Suprapubic skin (tissue), 4 donors: ENCODE data around the gene CRHBP. TPM values are rescaled to one million over a fixed set of nuclear protein-coding genes. Genes with fewer than 3 reads are reported as not detected.
"Not testable (repeated sequence)": the region's sequence is repeated elsewhere in the genome, so short reads cannot be mapped to it uniquely, and the experiment has no call there.

Source experiments
- DNase-seq, 2 donors: peaks; one replicate each; pipeline ENCODE4 v3.0.0-alpha.2; 2019; ENCODE audit warnings: low spot score in 2 of 2
- H3K27ac ChIP-seq: fragments of 200-600 bp; sonication (generic); one replicate; pipeline ENCODE4 v1.5.1; 2019
- H3K27me3 ChIP-seq: fragments of 200-600 bp; sonication (generic); one replicate; pipeline ENCODE4 v1.5.1; 2019
- H3K36me3 ChIP-seq: fragments of 200-600 bp; sonication (generic); one replicate; pipeline ENCODE4 v1.5.1; 2019
- H3K4me1 ChIP-seq: fragments of 200-600 bp; sonication (generic); one replicate; pipeline ENCODE4 v1.5.1; 2019
- H3K4me3 ChIP-seq: fragments of 200-600 bp; sonication (generic); one replicate; pipeline ENCODE4 v1.5.1; 2019; ENCODE audit warnings: mild to moderate bottlenecking
- H3K9me3 ChIP-seq: fragments of 200-600 bp; sonication (generic); one replicate; pipeline ENCODE4 v1.5.1; 2019
- CTCF ChIP-seq, 2 donors: fragments of 200-600 bp in 1 of 2; fragments of 450-650 bp in 1 of 2; sonication (generic) in 1 of 2; IDR thresholded peaks; one replicate each; pipeline ENCODE4 v1.5.1; 2016 to 2019; ENCODE audit warnings: antibody characterized with exemption in 2 of 2, mild to moderate bottlenecking in 1 of 2, moderate library complexity in 1 of 2
- EP300 ChIP-seq: sonication (generic); formaldehyde crosslinking; IDR thresholded peaks from one replicate; pipeline ENCODE4 v1.6.1; 2017; ENCODE audit warnings: antibody characterized with exemption
- POLR2A ChIP-seq, 2 donors: fragments of 450-650 bp; IDR thresholded peaks; one replicate each; pipeline ENCODE4 v1.6.1; 2017; ENCODE audit warnings: antibody characterized with exemption in 2 of 2, mild to moderate bottlenecking in 2 of 2, moderate library complexity in 2 of 2
- POLR2AphosphoS5 ChIP-seq, 3 donors: sonication (generic); formaldehyde crosslinking; IDR thresholded peaks; one replicate each; pipeline ENCODE4 v1.6.1; 2017; ENCODE audit warnings: antibody characterized with exemption in 3 of 3
- WGBS: methylation state at CpG from one replicate; pipeline ENCODE4 v1.1.5; 2018; 5-methylcytosine and 5-hydroxymethylcytosine counted together
- total RNA-seq, 4 donors: library from RNA; depleted of rRNA; stranded (reverse); fragments of >200 nt; gene quantifications; one replicate each; pipeline ENCODE4 v1.1.0, GENCODE V29; 2016

CRHBP gene
- 1 to 10 TPM in 1 of 4 donors, under 1 TPM in 1, not detected in 2; 0.73 to 1.0 TPM for total RNA-seq

GRCh38 chr5:76952795-76953536 lies at the start of gene CRHBP:
Gene CRHBP, plus strand, starts transcription at chr5:76953045. Its CDS starts 90 bp downstream, at chr5:76953135.
- no peak for TF ChIP-seq EP300
- no peak for TF ChIP-seq POLR2A (IDR thresholded peaks at IDR 0.05)
- TF ChIP-seq CTCF (IDR thresholded peaks at IDR 0.05), result no peak
- TF ChIP-seq POLR2AphosphoS5 (IDR thresholded peaks at IDR 0.05), result no peak
- Histone ChIP-seq H3K36me3 (no peaks in the 10 kb centered on the region), H3K4me3 (peak within 1 kb of the TSS; percentile 47), H3K27me3 (peaks cover 33% of the 10 kb centered on the region), H3K4me1 (peaks cover 14% of the 10 kb centered on the region), H3K9me3 (no peaks in the 10 kb centered on the region), H3K27ac (no peak within 1 kb of the TSS)
- no peak for DNase-seq
- 40% methylated on average over 23 of the region's 23 CpGs for WGBS

GRCh38 chr5:76908166-76908565 lies 44.7 kb upstream of the CRHBP start:
- Histone ChIP-seq H3K27ac (no peak overlapping the region), H3K4me3 (no peak overlapping the region), H3K4me1 (no peaks in the 10 kb centered on the region), H3K36me3 (no peaks in the 10 kb centered on the region), H3K9me3 (no peaks in the 10 kb centered on the region), H3K27me3 (no peaks in the 10 kb centered on the region)
- DNase-seq, result no peak
- WGBS, result 89% methylated on average over 7 of the region's 7 CpGs
- no peak for TF ChIP-seq CTCF (IDR thresholded peaks at IDR 0.05)
- TF ChIP-seq POLR2A (IDR thresholded peaks at IDR 0.05), result no peak
- TF ChIP-seq EP300, result no peak
- no peak for TF ChIP-seq POLR2AphosphoS5 (IDR thresholded peaks at IDR 0.05)

GRCh38 chr5:76910344-76910933 lies 42.4 kb upstream of the CRHBP start:
- H3K4me3 ChIP-seq, H3K36me3 ChIP-seq, H3K27me3 ChIP-seq, H3K4me1 ChIP-seq, H3K9me3 ChIP-seq, DNase-seq, H3K27ac ChIP-seq: not testable (repeated sequence)
- 92% methylated on average over 9 of the region's 9 CpGs for WGBS

GRCh38 chr5:76914671-76915070 lies 38.2 kb upstream of the CRHBP start:
- H3K36me3 ChIP-seq, result not testable (repeated sequence)
- WGBS, result 86% methylated on average over 14 of the region's 14 CpGs

GRCh38 chr5:76918539-76918938 lies 34.3 kb upstream of the CRHBP start:
- DNase-seq, result no peak
- TF ChIP-seq POLR2AphosphoS5 (IDR thresholded peaks at IDR 0.05) (no peak), POLR2A (IDR thresholded peaks at IDR 0.05) (no peak), CTCF (IDR thresholded peaks at IDR 0.05) (no peak), EP300 (no peak)
- Histone ChIP-seq H3K27me3 (no peaks in the 10 kb centered on the region), H3K27ac (no peak overlapping the region), H3K4me3 (no peak overlapping the region), H3K36me3 (no peaks in the 10 kb centered on the region), H3K4me1 (no peaks in the 10 kb centered on the region), H3K9me3 (no peaks in the 10 kb centered on the region)
- WGBS, result 92% methylated on average over 3 of the region's 3 CpGs

More at GRCh38 chr5:76914671-76915070, 38.2 kb upstream of the CRHBP start:
- not testable (repeated sequence) for H3K4me3 ChIP-seq, DNase-seq, H3K4me1 ChIP-seq, H3K9me3 ChIP-seq, H3K27ac ChIP-seq, H3K27me3 ChIP-seq

GRCh38 chr5:76920491-76920890 lies 32.4 kb upstream of the CRHBP start:
- H3K4me3 ChIP-seq, result no peak overlapping the region
- no peaks in the 10 kb centered on the region for H3K36me3 ChIP-seq
- H3K27ac ChIP-seq, result no peak overlapping the region
- no peak for DNase-seq
- no peak for TF ChIP-seq POLR2A (IDR thresholded peaks at IDR 0.05)
- no peak for TF ChIP-seq EP300
- no peaks in the 10 kb centered on the region for H3K27me3 ChIP-seq
- WGBS, result 85% methylated on average over 4 of the region's 4 CpGs
- no peaks in the 10 kb centered on the region for H3K4me1 ChIP-seq
- H3K9me3 ChIP-seq, result no peaks in the 10 kb centered on the region
